IPS-18a (cell line): ENCODE results near the gene MED13.
"Not testable (repeated sequence)": the region's sequence is repeated elsewhere in the genome, so short reads cannot be mapped to it uniquely, and the experiment has no call there.

Experiments
- H3K27ac ChIP-seq: one replicate; pipeline ENCODE4 v1.5.1; 2013; ENCODE audit warnings: low read length
- H3K27me3 ChIP-seq: one replicate; pipeline ENCODE4 v1.6.1; 2013; ENCODE audit warnings: mild to moderate bottlenecking, low read length; ENCODE audit not compliant: control insufficient read depth, insufficient read depth
- H3K36me3 ChIP-seq: one replicate; pipeline ENCODE4 v1.6.1; 2013; ENCODE audit warnings: low read depth, low read length; ENCODE audit not compliant: control insufficient read depth
- H3K4me1 ChIP-seq: one replicate; pipeline ENCODE4 v1.6.1; 2013; ENCODE audit warnings: low read depth, low read length; ENCODE audit not compliant: control insufficient read depth
- H3K4me3 ChIP-seq: one replicate; pipeline ENCODE4 v1.5.1; 2013; ENCODE audit warnings: low read length
- H3K9ac ChIP-seq: one replicate; pipeline ENCODE4 v1.6.1; 2013; ENCODE audit warnings: mild to moderate bottlenecking, low read length, moderate library complexity
- H3K9me3 ChIP-seq: one replicate; pipeline ENCODE4 v1.6.1; 2013; ENCODE audit warnings: low read depth, low read length; ENCODE audit not compliant: control insufficient read depth

Gene MED13

GRCh38 chr17:62017496-62017895 is 47.6 kb downstream of the MED13 start:
- Histone ChIP-seq H3K27ac (no peak overlapping the region), H3K4me1 (no peaks in the 10 kb centered on the region), H3K4me3 (no peak overlapping the region), H3K9me3 (no peaks in the 10 kb centered on the region), H3K36me3 (peaks cover 30% of the 10 kb centered on the region), H3K27me3 (no peaks in the 10 kb centered on the region), H3K9ac (no peak overlapping the region)

GRCh38 chr17:62014526-62014925 is 50.6 kb downstream of the MED13 start:
- H3K4me1 ChIP-seq, result no peaks in the 10 kb centered on the region
- no peak overlapping the region for H3K9ac ChIP-seq
- no peak overlapping the region for H3K4me3 ChIP-seq
- peaks cover 49% of the 10 kb centered on the region for H3K36me3 ChIP-seq
- H3K27ac ChIP-seq, result no peak overlapping the region
- no peaks in the 10 kb centered on the region for H3K9me3 ChIP-seq
- H3K27me3 ChIP-seq, result no peaks in the 10 kb centered on the region

GRCh38 chr17:62009220-62009619 is 55.9 kb downstream of the MED13 start:
- peaks cover 46% of the 10 kb centered on the region for H3K36me3 ChIP-seq
- H3K4me1 ChIP-seq, result no peaks in the 10 kb centered on the region
- H3K4me3 ChIP-seq, result no peak overlapping the region
- H3K9me3 ChIP-seq, result no peaks in the 10 kb centered on the region
- H3K27me3 ChIP-seq, result no peaks in the 10 kb centered on the region
- no peak overlapping the region for H3K9ac ChIP-seq
- no peak overlapping the region for H3K27ac ChIP-seq

- Histone ChIP-seq H3K27me3 (no peaks in the 10 kb centered on the region), H3K27ac (no peak overlapping the region), H3K4me3 (no peak overlapping the region), H3K4me1 (no peaks in the 10 kb centered on the region), H3K36me3 (peaks cover 48% of the 10 kb centered on the region), H3K9me3 (no peaks in the 10 kb centered on the region), H3K9ac (no peak overlapping the region)
Observed at GRCh38 chr17:62008294-62008693, 56.8 kb downstream of the MED13 start.

- H3K36me3 ChIP-seq, result peaks cover 21% of the 10 kb centered on the region
- H3K4me1 ChIP-seq, result no peaks in the 10 kb centered on the region
- H3K9me3 ChIP-seq, result no peaks in the 10 kb centered on the region
- no peaks in the 10 kb centered on the region for H3K27me3 ChIP-seq
- no peak overlapping the region for H3K9ac ChIP-seq
- no peak overlapping the region for H3K4me3 ChIP-seq
- no peak overlapping the region for H3K27ac ChIP-seq
Observed at GRCh38 chr17:62004388-62004787, 60.7 kb downstream of the MED13 start.

GRCh38 chr17:62003141-62003540 is 61.9 kb downstream of the MED13 start:
- H3K27me3 ChIP-seq, H3K4me3 ChIP-seq, H3K9me3 ChIP-seq, H3K4me1 ChIP-seq, H3K27ac ChIP-seq, H3K9ac ChIP-seq: not testable (repeated sequence)
- H3K36me3 ChIP-seq, result peaks cover 12% of the 10 kb centered on the region

GRCh38 chr17:62001105-62001504 is 64.0 kb downstream of the MED13 start:
- no peaks in the 10 kb centered on the region for H3K9me3 ChIP-seq
- H3K36me3 ChIP-seq, result peaks cover 9% of the 10 kb centered on the region
- H3K27me3 ChIP-seq, result no peaks in the 10 kb centered on the region
- H3K4me1 ChIP-seq, result no peaks in the 10 kb centered on the region
- H3K27ac ChIP-seq, result no peak overlapping the region
- H3K4me3 ChIP-seq, result no peak overlapping the region
- H3K9ac ChIP-seq, result no peak overlapping the region

GRCh38 chr17:62000186-62000585 is 64.9 kb downstream of the MED13 start:
- no peaks in the 10 kb centered on the region for H3K27me3 ChIP-seq
- H3K4me3 ChIP-seq, result no peak overlapping the region
- no peak overlapping the region for H3K27ac ChIP-seq
- H3K36me3 ChIP-seq, result peaks cover 9% of the 10 kb centered on the region
- no peaks in the 10 kb centered on the region for H3K9me3 ChIP-seq
- no peaks in the 10 kb centered on the region for H3K4me1 ChIP-seq
- no peak overlapping the region for H3K9ac ChIP-seq

GRCh38 chr17:61998534-61998933 is 66.5 kb downstream of the MED13 start:
- not testable (repeated sequence) for H3K4me1 ChIP-seq, H3K4me3 ChIP-seq, H3K27ac ChIP-seq, H3K9me3 ChIP-seq, H3K9ac ChIP-seq, H3K36me3 ChIP-seq, H3K27me3 ChIP-seq

GRCh38 chr17:61997664-61998063 is 67.4 kb downstream of the MED13 start:
- Histone ChIP-seq H3K27me3 (no peaks in the 10 kb centered on the region), H3K36me3 (peaks cover 10% of the 10 kb centered on the region), H3K4me3 (no peak overlapping the region), H3K9ac (no peak overlapping the region), H3K27ac (no peak overlapping the region), H3K9me3 (no peaks in the 10 kb centered on the region), H3K4me1 (no peaks in the 10 kb centered on the region)

GRCh38 chr17:61996916-61997605 is 68.0 kb downstream of the MED13 start:
- H3K9me3 ChIP-seq, result no peaks in the 10 kb centered on the region
- H3K4me3 ChIP-seq, result no peak overlapping the region
- no peaks in the 10 kb centered on the region for H3K4me1 ChIP-seq
- no peak overlapping the region for H3K27ac ChIP-seq
- no peak overlapping the region for H3K9ac ChIP-seq
- H3K36me3 ChIP-seq, result peaks cover 15% of the 10 kb centered on the region
- no peaks in the 10 kb centered on the region for H3K27me3 ChIP-seq

- Histone ChIP-seq H3K4me1 (no peaks in the 10 kb centered on the region), H3K9me3 (no peaks in the 10 kb centered on the region), H3K27me3 (no peaks in the 10 kb centered on the region), H3K36me3 (peaks cover 45% of the 10 kb centered on the region), H3K4me3 (no peak overlapping the region), H3K27ac (no peak overlapping the region), H3K9ac (no peak overlapping the region)
Observed at GRCh38 chr17:61989509-61989908, 75.6 kb downstream of the MED13 start.
